NCI-H524 treated with DMSO at 0.1 percent for 48 hours (cell line): ENCODE results near the gene DAPK3.

Experiments
- DNase-seq: peaks from one replicate; lab custom pipeline; 2025; lab: John Stamatoyannopoulos, UW

DAPK3 gene

GRCh38 chr19:3910105-3910504 is 60.8 kb downstream of the DAPK3 start:
- no peak for DNase-seq
